IPS-11a (cell line): ENCODE data around the gene C10orf62.
"Not testable (repeated sequence)": the region's sequence is repeated elsewhere in the genome, so short reads cannot be mapped to it uniquely, and the experiment has no call there.

Experiments
- H3K4me3 ChIP-seq: one replicate; pipeline ENCODE4 v1.5.1; 2013; ENCODE audit warnings: low read depth, low read length, control low read depth

The C10orf62 gene

GRCh38 chr10:97563337-97563736, 26.2 kb upstream of the C10orf62 start:
- H3K4me3 ChIP-seq, result no peak overlapping the region

GRCh38 chr10:97564776-97565175, 24.7 kb upstream of the C10orf62 start:
- H3K4me3 ChIP-seq, result no peak overlapping the region

- no peak overlapping the region for H3K4me3 ChIP-seq
Measured at GRCh38 chr10:97566336-97566996, 23.1 kb upstream of the C10orf62 start.

GRCh38 chr10:97567891-97568290, 21.6 kb upstream of the C10orf62 start:
- no peak overlapping the region for H3K4me3 ChIP-seq

- H3K4me3 ChIP-seq, result no peak overlapping the region
Measured at GRCh38 chr10:97570146-97570788, 19.3 kb upstream of the C10orf62 start.

- H3K4me3 ChIP-seq, result no peak overlapping the region
Measured at GRCh38 chr10:97570789-97571471, 18.6 kb upstream of the C10orf62 start.

GRCh38 chr10:97571622-97572021, 17.9 kb upstream of the C10orf62 start:
- no peak overlapping the region for H3K4me3 ChIP-seq

- H3K4me3 ChIP-seq, result no peak within 1 kb of the TSS
Measured at GRCh38 chr10:97572214-97572989, 17.1 kb upstream of the C10orf62 start, which contains the start of gene ANKRD2. TSS of gene ANKRD2 (plus strand) at chr10:97572779. CDS start at chr10:97572789, 10 bp downstream.

- no peak overlapping the region for H3K4me3 ChIP-seq
Measured at GRCh38 chr10:97573021-97573420, 16.5 kb upstream of the C10orf62 start.

- no peak overlapping the region for H3K4me3 ChIP-seq
Measured at GRCh38 chr10:97573672-97574071, 15.8 kb upstream of the C10orf62 start.

GRCh38 chr10:97574374-97575126, 15.0 kb upstream of the C10orf62 start:
- no peak overlapping the region for H3K4me3 ChIP-seq

- H3K4me3 ChIP-seq, result no peak overlapping the region
Measured at GRCh38 chr10:97575127-97575668, 14.3 kb upstream of the C10orf62 start.

- not testable (repeated sequence) for H3K4me3 ChIP-seq
Measured at GRCh38 chr10:97576487-97576886, 13.0 kb upstream of the C10orf62 start.

- no peak overlapping the region for H3K4me3 ChIP-seq
Measured at GRCh38 chr10:97577701-97578100, 11.8 kb upstream of the C10orf62 start.

- no peak overlapping the region for H3K4me3 ChIP-seq
Measured at GRCh38 chr10:97578171-97578844, 11.2 kb upstream of the C10orf62 start.

- H3K4me3 ChIP-seq, result no peak overlapping the region
Measured at GRCh38 chr10:97580421-97581367, 8.8 kb upstream of the C10orf62 start.

GRCh38 chr10:97582169-97582568, 7.4 kb upstream of the C10orf62 start:
- H3K4me3 ChIP-seq, result no peak overlapping the region

GRCh38 chr10:97583476-97583875, 6.0 kb upstream of the C10orf62 start:
- H3K4me3 ChIP-seq, result no peak overlapping the region
